ENCODE measurements around the gene CLSTN2.

Gene CLSTN2

DNA sequence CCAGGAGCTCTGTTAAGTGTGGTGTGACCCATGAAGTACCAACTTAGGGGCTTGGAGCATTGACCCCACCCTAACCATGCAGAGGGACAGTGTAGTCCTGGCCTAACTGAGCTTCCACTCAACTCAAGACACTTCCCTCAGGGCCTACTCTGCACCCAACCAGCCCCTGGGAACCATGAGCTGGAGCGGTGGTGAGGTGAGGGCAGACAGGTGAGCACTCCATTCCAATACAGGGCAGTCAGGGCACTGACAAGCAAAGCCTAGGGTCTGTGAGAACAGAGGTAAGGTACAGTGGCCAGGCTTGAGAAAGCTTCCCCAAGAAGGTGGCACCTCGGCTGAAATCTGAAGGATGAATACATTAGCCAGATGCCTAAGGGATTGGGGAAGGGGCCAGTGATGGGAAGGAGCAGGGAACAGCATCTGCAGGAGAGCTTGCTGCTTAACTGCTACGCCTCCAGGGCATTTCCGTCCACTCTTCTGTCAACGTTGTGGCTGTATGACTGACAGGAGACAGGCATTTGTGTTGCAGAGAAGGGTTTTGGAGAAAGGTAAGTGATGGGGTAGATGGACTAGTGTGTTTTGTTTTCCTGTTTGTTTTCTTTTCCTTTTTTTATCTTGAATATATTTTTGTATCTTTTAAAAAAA is 499.4 kb downstream of the CLSTN2 start:
- Histone ChIP-seq H3K9ac (ENCODE audit: low read depth in 1 of 2, low read length in 2 of 2) (no peak overlapping the region), H3K4me1 (ENCODE audit: control insufficient read depth in 1 of 2, insufficient read depth in 2 of 2, low read length in 2 of 2) (no peaks in the 10 kb centered on the region), H3K9me3 (ENCODE audit: control insufficient read depth in 1 of 2, low read length in 2 of 2) (no peaks in the 10 kb centered on the region), H3K36me3 (ENCODE audit: control insufficient read depth in 1 of 2, insufficient read depth in 2 of 2, low read length in 2 of 2) (no peaks in the 10 kb centered on the region), H3K27ac (ENCODE audit: low read depth, low read length) (no peak overlapping the region), H3K4me3 (ENCODE audit: low read depth in 1 of 2, low read length in 2 of 2) (no peak overlapping the region), H3K27me3 (ENCODE audit: control insufficient read depth in 1 of 2, insufficient read depth in 2 of 2, low read length in 2 of 2) (no peaks in the 10 kb centered on the region)

DNA sequence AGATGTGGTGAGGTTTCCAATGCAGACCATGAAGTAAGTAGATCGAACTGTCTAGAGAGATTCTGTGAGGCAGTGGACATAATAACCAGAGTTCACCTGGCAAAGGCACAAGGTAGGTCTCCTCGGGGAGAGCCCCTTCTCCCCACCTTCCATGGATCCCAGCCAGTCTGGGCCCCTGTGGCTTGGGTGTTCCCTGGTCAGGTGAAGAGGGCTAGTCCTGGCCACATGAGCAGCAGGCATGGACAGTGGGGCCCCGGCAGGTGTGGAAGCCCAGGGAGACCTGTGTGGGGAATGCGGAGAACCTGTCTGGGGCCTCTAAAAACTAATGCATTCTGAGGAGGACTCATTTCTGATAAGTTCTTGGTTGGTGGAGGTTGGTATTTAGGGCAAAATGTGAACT is 501.4 kb downstream of the CLSTN2 start:
- no peaks in the 10 kb centered on the region for H3K9me3 ChIP-seq (ENCODE audit: control insufficient read depth in 1 of 2, low read length in 2 of 2)
- H3K4me3 ChIP-seq (ENCODE audit: low read depth in 1 of 2, low read length in 2 of 2) = no peak overlapping the region
- no peaks in the 10 kb centered on the region for H3K36me3 ChIP-seq (ENCODE audit: control insufficient read depth in 1 of 2, insufficient read depth in 2 of 2, low read length in 2 of 2)
- H3K9ac ChIP-seq (ENCODE audit: low read depth in 1 of 2, low read length in 2 of 2) = no peak overlapping the region
- no peak overlapping the region for H3K27ac ChIP-seq (ENCODE audit: low read depth, low read length)
- no peaks in the 10 kb centered on the region for H3K4me1 ChIP-seq (ENCODE audit: control insufficient read depth in 1 of 2, insufficient read depth in 2 of 2, low read length in 2 of 2)
- no peaks in the 10 kb centered on the region for H3K27me3 ChIP-seq (ENCODE audit: control insufficient read depth in 1 of 2, insufficient read depth in 2 of 2, low read length in 2 of 2)

DNA sequence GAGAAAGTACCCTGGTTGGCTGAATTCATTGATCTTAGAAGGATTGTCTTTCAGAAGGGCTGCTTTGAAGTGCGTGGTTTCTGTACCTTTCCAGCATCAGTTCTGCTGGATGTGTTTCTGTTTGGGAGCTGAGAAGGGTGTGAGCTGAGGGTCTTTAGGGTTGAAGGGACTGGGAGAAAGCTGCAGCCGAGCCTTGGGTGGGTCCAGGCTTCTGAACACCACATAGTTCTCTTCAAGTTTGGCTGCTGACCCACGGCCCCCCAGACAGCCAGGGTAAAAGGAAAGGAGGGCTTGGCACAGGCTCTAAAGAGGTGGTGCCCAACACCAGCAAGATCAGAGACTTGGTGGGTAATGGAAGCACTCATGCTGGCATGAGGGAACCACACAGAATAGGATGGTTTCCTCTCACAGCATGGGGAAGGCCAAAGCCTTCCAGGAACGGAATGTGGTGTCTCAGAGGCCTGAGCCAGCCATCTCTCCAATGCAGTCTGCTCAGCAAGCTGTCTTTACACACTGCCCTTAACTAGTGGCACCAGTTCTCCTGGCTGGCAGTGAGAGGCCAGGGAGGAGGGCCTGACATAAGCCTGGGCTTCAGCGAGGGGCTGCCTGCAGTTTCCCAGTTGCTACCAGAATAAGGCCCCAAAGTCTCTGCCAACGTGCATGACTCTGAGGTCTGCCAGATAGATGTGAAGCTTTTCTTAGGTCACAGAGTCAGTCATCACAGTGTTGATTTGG is 503.9 kb downstream of the CLSTN2 start:
- Histone ChIP-seq H3K9me3 (ENCODE audit: control insufficient read depth in 1 of 2, low read length in 2 of 2) (no peaks in the 10 kb centered on the region), H3K9ac (ENCODE audit: low read depth in 1 of 2, low read length in 2 of 2) (no peak overlapping the region), H3K27me3 (ENCODE audit: control insufficient read depth in 1 of 2, insufficient read depth in 2 of 2, low read length in 2 of 2) (no peaks in the 10 kb centered on the region), H3K4me3 (ENCODE audit: low read depth in 1 of 2, low read length in 2 of 2) (no peak overlapping the region), H3K36me3 (ENCODE audit: control insufficient read depth in 1 of 2, insufficient read depth in 2 of 2, low read length in 2 of 2) (no peaks in the 10 kb centered on the region), H3K4me1 (ENCODE audit: control insufficient read depth in 1 of 2, insufficient read depth in 2 of 2, low read length in 2 of 2) (no peaks in the 10 kb centered on the region), H3K27ac (ENCODE audit: low read depth, low read length) (no peak overlapping the region)

DNA sequence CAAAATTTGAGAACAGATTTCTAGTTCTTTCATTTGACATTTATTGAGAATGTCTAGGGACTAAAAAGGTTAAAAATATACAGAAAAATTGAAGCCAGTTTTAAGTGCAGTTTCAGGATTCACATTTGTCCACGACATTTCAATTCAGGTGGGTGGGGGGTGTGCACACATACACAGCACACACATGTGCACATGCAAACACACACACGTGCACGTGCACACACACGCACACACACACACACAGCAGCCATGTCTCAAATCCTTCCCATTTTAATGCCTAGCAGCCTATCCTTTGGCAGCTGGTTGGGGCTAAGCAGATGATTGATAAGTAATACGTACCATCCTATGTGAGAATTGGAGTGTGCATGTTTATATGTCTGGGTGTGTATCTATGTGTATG is 504.5 kb downstream of the CLSTN2 start:
- H3K9ac ChIP-seq (ENCODE audit: low read depth in 1 of 2, low read length in 2 of 2) = no peak overlapping the region
- H3K4me1 ChIP-seq (ENCODE audit: control insufficient read depth in 1 of 2, insufficient read depth in 2 of 2, low read length in 2 of 2) = no peaks in the 10 kb centered on the region
- no peak overlapping the region for H3K27ac ChIP-seq (ENCODE audit: low read depth, low read length)
- H3K4me3 ChIP-seq (ENCODE audit: low read depth in 1 of 2, low read length in 2 of 2) = no peak overlapping the region
- H3K27me3 ChIP-seq (ENCODE audit: control insufficient read depth in 1 of 2, insufficient read depth in 2 of 2, low read length in 2 of 2) = no peaks in the 10 kb centered on the region
- no peaks in the 10 kb centered on the region for H3K9me3 ChIP-seq (ENCODE audit: control insufficient read depth in 1 of 2, low read length in 2 of 2)
- H3K36me3 ChIP-seq (ENCODE audit: control insufficient read depth in 1 of 2, insufficient read depth in 2 of 2, low read length in 2 of 2) = no peaks in the 10 kb centered on the region

DNA sequence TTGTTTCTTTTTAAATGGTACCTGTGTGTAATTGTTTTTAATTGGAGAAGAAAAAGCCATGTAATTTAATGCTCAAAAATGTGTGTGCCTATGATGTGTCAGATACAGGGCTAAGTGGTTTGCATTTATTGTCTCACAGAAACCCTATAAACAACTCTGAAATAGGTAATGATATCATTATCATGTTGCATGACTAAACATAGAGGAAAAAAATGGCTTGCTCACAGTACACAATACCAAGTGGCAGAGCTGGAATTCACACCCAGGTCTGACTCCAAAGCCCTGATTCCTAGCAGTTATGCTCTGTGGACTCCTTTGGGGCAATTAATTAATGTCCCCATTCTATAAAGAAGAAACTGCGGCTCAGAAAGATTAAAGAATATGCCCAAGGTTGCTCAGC is 505.5 kb downstream of the CLSTN2 start:
- Histone ChIP-seq H3K27me3 (ENCODE audit: control insufficient read depth in 1 of 2, insufficient read depth in 2 of 2, low read length in 2 of 2) (no peaks in the 10 kb centered on the region), H3K27ac (ENCODE audit: low read depth, low read length) (no peak overlapping the region), H3K4me1 (ENCODE audit: control insufficient read depth in 1 of 2, insufficient read depth in 2 of 2, low read length in 2 of 2) (no peaks in the 10 kb centered on the region), H3K4me3 (ENCODE audit: low read depth in 1 of 2, low read length in 2 of 2) (no peak overlapping the region), H3K9ac (ENCODE audit: low read depth in 1 of 2, low read length in 2 of 2) (no peak overlapping the region), H3K36me3 (ENCODE audit: control insufficient read depth in 1 of 2, insufficient read depth in 2 of 2, low read length in 2 of 2) (no peaks in the 10 kb centered on the region), H3K9me3 (ENCODE audit: control insufficient read depth in 1 of 2, low read length in 2 of 2) (no peaks in the 10 kb centered on the region)

DNA sequence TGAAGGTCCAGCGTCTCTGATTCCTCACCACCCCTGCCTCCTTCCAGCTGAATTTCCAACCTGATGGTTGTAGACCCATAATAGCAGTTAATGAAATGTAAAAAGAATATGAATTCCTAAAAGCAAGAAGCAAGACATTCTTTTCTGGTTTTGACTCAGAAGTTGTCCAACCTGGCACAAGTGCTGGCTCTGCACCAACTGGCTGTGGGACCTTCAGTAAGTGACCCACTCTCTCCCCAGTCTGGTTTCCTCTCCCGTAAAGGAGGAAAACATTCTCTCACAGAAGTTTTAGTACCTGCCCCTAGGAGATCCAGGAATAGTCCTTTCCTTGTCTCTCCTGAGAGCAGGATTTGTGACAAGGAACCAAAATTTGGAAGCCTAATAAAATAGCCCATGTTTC is 506.0 kb downstream of the CLSTN2 start:
- Histone ChIP-seq H3K9ac (ENCODE audit: low read depth in 1 of 2, low read length in 2 of 2) (no peak overlapping the region), H3K27me3 (ENCODE audit: control insufficient read depth in 1 of 2, insufficient read depth in 2 of 2, low read length in 2 of 2) (no peaks in the 10 kb centered on the region), H3K9me3 (ENCODE audit: control insufficient read depth in 1 of 2, low read length in 2 of 2) (no peaks in the 10 kb centered on the region), H3K27ac (ENCODE audit: low read depth, low read length) (no peak overlapping the region), H3K4me3 (ENCODE audit: low read depth in 1 of 2, low read length in 2 of 2) (no peak overlapping the region), H3K4me1 (ENCODE audit: control insufficient read depth in 1 of 2, insufficient read depth in 2 of 2, low read length in 2 of 2) (no peaks in the 10 kb centered on the region), H3K36me3 (ENCODE audit: control insufficient read depth in 1 of 2, insufficient read depth in 2 of 2, low read length in 2 of 2) (no peaks in the 10 kb centered on the region)

DNA sequence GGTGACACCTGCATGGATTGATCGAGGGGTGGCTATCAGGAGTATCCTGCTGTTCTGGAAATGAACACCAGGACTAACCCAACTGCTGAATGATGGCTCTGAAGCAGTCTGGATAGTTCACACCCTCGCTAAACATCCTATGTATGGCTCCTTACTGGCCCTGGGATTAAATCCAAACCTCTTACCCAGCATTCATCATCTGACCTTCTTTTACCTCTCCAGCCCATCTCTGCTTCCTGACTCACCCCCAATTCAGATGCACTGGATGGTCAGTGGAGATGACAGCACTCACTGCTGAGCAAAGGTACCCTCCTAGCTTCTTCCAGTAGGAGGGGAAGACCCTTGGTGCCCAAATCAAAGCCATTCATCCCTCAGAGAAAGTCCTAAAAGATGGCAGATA is 507.6 kb downstream of the CLSTN2 start:
- Histone ChIP-seq H3K4me3 (ENCODE audit: low read depth in 1 of 2, low read length in 2 of 2) (no peak overlapping the region), H3K36me3 (ENCODE audit: control insufficient read depth in 1 of 2, insufficient read depth in 2 of 2, low read length in 2 of 2) (no peaks in the 10 kb centered on the region), H3K9me3 (ENCODE audit: control insufficient read depth in 1 of 2, low read length in 2 of 2) (no peaks in the 10 kb centered on the region), H3K27me3 (ENCODE audit: control insufficient read depth in 1 of 2, insufficient read depth in 2 of 2, low read length in 2 of 2) (no peaks in the 10 kb centered on the region), H3K9ac (ENCODE audit: low read depth in 1 of 2, low read length in 2 of 2) (no peak overlapping the region), H3K4me1 (ENCODE audit: control insufficient read depth in 1 of 2, insufficient read depth in 2 of 2, low read length in 2 of 2) (no peaks in the 10 kb centered on the region), H3K27ac (ENCODE audit: low read depth, low read length) (no peak overlapping the region)

DNA sequence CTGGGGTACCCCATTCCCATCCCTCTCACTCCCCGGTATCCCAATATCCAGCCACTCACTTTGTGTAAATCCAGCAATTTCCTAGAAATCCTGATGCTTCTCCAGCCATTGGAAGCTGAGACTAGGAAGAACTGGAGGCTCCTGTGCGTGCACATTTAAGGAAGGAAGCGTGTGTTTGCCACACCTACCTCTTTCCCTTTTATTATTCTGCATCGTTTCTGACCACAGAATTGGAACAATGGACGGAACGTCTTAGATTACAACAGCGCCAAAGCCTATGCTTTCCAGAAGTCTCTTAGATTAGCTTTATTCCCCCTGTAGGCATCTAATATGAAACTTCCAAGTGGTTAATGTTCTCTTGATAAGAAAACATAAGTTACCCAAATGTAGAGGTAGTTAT is 508.1 kb downstream of the CLSTN2 start:
- Histone ChIP-seq H3K9ac (ENCODE audit: low read depth in 1 of 2, low read length in 2 of 2) (no peak overlapping the region), H3K9me3 (ENCODE audit: control insufficient read depth in 1 of 2, low read length in 2 of 2) (no peaks in the 10 kb centered on the region), H3K27me3 (ENCODE audit: control insufficient read depth in 1 of 2, insufficient read depth in 2 of 2, low read length in 2 of 2) (no peaks in the 10 kb centered on the region), H3K36me3 (ENCODE audit: control insufficient read depth in 1 of 2, insufficient read depth in 2 of 2, low read length in 2 of 2) (no peaks in the 10 kb centered on the region), H3K4me1 (ENCODE audit: control insufficient read depth in 1 of 2, insufficient read depth in 2 of 2, low read length in 2 of 2) (no peaks in the 10 kb centered on the region), H3K4me3 (ENCODE audit: low read depth in 1 of 2, low read length in 2 of 2) (no peak overlapping the region), H3K27ac (ENCODE audit: low read depth, low read length) (no peak overlapping the region)

DNA sequence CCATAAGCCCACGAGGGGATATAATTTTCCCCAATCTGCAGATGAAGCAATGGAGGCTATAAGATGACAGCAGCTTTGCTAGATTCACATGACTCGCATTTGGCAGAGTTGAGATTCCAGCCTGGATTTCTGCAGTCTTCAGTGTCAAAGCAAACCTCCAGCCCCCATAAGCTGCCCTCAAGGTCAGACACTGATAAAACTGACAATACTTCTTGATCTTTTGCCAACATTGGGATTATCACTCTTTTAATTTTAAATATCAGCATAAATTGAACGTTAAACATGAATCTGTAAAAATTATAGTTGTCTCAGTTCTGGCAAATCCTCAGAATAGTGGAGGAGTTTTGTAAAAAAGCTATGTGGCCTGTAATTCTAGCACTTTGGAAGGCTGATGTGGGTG is 508.8 kb downstream of the CLSTN2 start:
- no peak overlapping the region for H3K27ac ChIP-seq (ENCODE audit: low read depth, low read length)
- H3K9ac ChIP-seq (ENCODE audit: low read depth in 1 of 2, low read length in 2 of 2) = no peak overlapping the region
- no peaks in the 10 kb centered on the region for H3K9me3 ChIP-seq (ENCODE audit: control insufficient read depth in 1 of 2, low read length in 2 of 2)
- no peaks in the 10 kb centered on the region for H3K36me3 ChIP-seq (ENCODE audit: control insufficient read depth in 1 of 2, insufficient read depth in 2 of 2, low read length in 2 of 2)
- H3K27me3 ChIP-seq (ENCODE audit: control insufficient read depth in 1 of 2, insufficient read depth in 2 of 2, low read length in 2 of 2) = no peaks in the 10 kb centered on the region
- no peak overlapping the region for H3K4me3 ChIP-seq (ENCODE audit: low read depth in 1 of 2, low read length in 2 of 2)
- H3K4me1 ChIP-seq (ENCODE audit: control insufficient read depth in 1 of 2, insufficient read depth in 2 of 2, low read length in 2 of 2) = no peaks in the 10 kb centered on the region

DNA sequence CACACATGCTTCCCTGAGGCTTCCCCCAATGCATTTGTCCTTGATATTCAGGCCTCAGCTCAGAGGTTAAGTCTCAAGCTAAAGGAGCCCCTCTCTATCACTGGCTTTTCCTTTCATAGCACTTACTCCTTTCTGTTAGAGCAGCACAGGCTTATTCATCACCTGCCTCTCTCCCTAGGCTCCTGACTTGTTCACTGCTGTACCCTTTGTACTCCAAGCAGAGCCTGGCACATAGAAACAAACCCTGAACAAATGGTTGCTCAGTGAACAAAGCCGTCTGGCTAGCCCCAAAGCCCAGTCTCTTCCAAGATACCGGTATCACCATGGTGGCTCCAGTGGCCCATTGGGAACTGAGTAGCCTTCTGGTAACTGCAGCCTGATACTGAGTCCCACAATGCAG is 511.7 kb downstream of the CLSTN2 start:
- no peak overlapping the region for H3K27ac ChIP-seq (ENCODE audit: low read depth, low read length)
- no peaks in the 10 kb centered on the region for H3K27me3 ChIP-seq (ENCODE audit: control insufficient read depth in 1 of 2, insufficient read depth in 2 of 2, low read length in 2 of 2)
- H3K4me3 ChIP-seq (ENCODE audit: low read depth in 1 of 2, low read length in 2 of 2) = no peak overlapping the region
- no peaks in the 10 kb centered on the region for H3K9me3 ChIP-seq (ENCODE audit: control insufficient read depth in 1 of 2, low read length in 2 of 2)
- no peaks in the 10 kb centered on the region for H3K4me1 ChIP-seq (ENCODE audit: control insufficient read depth in 1 of 2, insufficient read depth in 2 of 2, low read length in 2 of 2)
- H3K9ac ChIP-seq (ENCODE audit: low read depth in 1 of 2, low read length in 2 of 2) = no peak overlapping the region
- H3K36me3 ChIP-seq (ENCODE audit: control insufficient read depth in 1 of 2, insufficient read depth in 2 of 2, low read length in 2 of 2) = no peaks in the 10 kb centered on the region

All from duodenal mucosa (tissue), 2 donors.